Erythroblast (primary cell): ENCODE results near the gene MTHFR.

Experiments
- GATA1 ChIP-seq: IDR thresholded peaks from 2 replicates; pipeline ENCODE4 v1.6.1; 2011; ENCODE audit warnings: low read depth, mild to moderate bottlenecking, control low read depth, low read length, moderate library complexity
- POLR2A ChIP-seq: IDR thresholded peaks from 2 replicates; pipeline ENCODE4 v1.6.1; 2011; ENCODE audit warnings: mild to moderate bottlenecking, low read length

DNA sequence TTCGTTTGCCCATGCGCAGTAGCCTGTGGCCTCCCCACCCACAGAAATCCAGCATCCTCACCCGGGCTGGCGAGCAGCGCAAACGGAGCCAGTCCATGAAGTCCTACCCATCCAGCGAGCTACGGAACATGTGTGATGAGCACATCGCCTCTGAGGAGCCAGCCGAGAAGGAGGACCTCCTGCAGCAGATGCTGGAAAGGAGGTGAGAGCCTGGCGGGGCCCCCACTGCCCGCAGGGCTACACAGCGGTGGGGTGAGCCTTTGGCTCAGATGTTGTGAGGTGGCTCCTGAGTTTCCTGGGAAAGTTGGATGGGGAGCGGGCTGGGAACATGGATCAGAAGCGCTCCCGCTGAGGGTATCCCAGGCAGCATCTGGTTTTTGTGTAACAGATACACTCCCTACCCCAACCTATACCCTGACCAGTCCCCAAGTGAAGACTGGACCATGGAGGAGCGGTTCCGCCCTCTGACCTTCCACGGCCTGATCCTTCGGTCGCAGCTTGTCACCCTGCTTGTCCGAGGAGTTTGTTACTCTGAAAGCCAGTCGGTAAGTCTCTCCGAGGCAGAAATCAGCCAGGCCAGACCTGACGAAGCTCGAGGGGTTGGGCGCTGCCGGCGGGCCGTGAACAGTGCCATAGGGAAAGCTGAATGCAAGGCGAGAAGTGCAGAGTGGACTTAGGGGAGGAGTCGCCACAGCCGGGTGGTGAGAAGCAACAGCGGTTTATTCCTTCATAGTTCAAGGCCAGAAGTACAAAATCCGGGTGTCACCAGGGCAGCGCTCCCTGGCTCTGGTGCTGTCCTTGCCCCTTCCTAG, 31.4 kb upstream of the MTHFR start:
- TF ChIP-seq POLR2A = no peak
- no peak for TF ChIP-seq GATA1
